ENCODE results near the gene CCR6. TPM values are rescaled to one million over a fixed set of nuclear protein-coding genes. Genes with fewer than 3 reads are reported as not detected.

The CCR6 gene
- total RNA-seq, 1 donor from 2014 or later = 0.52 TPM

- peaks cover 0 to 6% (median 4%) of the 10 kb centered on the region in 3 donors for H3K27me3 ChIP-seq (ENCODE audit: control insufficient read depth in 3 of 3, insufficient read depth in 3 of 3, low read length in 3 of 3)
- H3K4me1 ChIP-seq (ENCODE audit: control insufficient read depth in 3 of 3, insufficient read depth in 3 of 3, low read length in 3 of 3) = peaks cover 0 to 8% (median 0%) of the 10 kb centered on the region in 3 donors
- H3K9ac ChIP-seq (ENCODE audit: low read depth in 1 of 3, low read length in 3 of 3) = no peak overlapping the region
- peaks cover 0 to 2% (median 0%) of the 10 kb centered on the region in 3 donors for H3K9me3 ChIP-seq (ENCODE audit: control insufficient read depth in 3 of 3, low read length in 3 of 3)
- no peak overlapping the region for H3K27ac ChIP-seq (ENCODE audit: low read depth, low read length)
- H3K4me3 ChIP-seq (ENCODE audit: low read length in 3 of 3) = no peak overlapping the region
- H3K36me3 ChIP-seq (ENCODE audit: control insufficient read depth in 3 of 3, insufficient read depth in 3 of 3, low read length in 3 of 3) = no peaks in the 10 kb centered on the region
Measured at GRCh38 chr6:167091026-167091804, 31.7 kb upstream of the CCR6 start.

- H3K27me3 ChIP-seq (ENCODE audit: control insufficient read depth in 3 of 3, insufficient read depth in 3 of 3, low read length in 3 of 3) = peaks cover 0 to 6% (median 4%) of the 10 kb centered on the region in 3 donors
- no peak overlapping the region for H3K27ac ChIP-seq (ENCODE audit: low read depth, low read length)
- H3K9me3 ChIP-seq (ENCODE audit: control insufficient read depth in 3 of 3, low read length in 3 of 3) = peaks cover 0 to 2% (median 0%) of the 10 kb centered on the region in 3 donors
- no peak overlapping the region for H3K4me3 ChIP-seq (ENCODE audit: low read length in 3 of 3)
- H3K36me3 ChIP-seq (ENCODE audit: control insufficient read depth in 3 of 3, insufficient read depth in 3 of 3, low read length in 3 of 3) = no peaks in the 10 kb centered on the region
- no peak overlapping the region for H3K9ac ChIP-seq (ENCODE audit: low read depth in 1 of 3, low read length in 3 of 3)
- H3K4me1 ChIP-seq (ENCODE audit: control insufficient read depth in 3 of 3, insufficient read depth in 3 of 3, low read length in 3 of 3) = peaks cover 0 to 8% (median 0%) of the 10 kb centered on the region in 3 donors
Measured at GRCh38 chr6:167091805-167092107, 31.1 kb upstream of the CCR6 start.

- H3K9ac ChIP-seq (ENCODE audit: low read depth in 1 of 3, low read length in 3 of 3) = no peak overlapping the region
- H3K4me1 ChIP-seq (ENCODE audit: control insufficient read depth in 3 of 3, insufficient read depth in 3 of 3, low read length in 3 of 3) = peaks cover 0 to 8% (median 0%) of the 10 kb centered on the region in 3 donors
- no peak overlapping the region for H3K4me3 ChIP-seq (ENCODE audit: low read length in 3 of 3)
- H3K27ac ChIP-seq (ENCODE audit: low read depth, low read length) = no peak overlapping the region
- peaks cover 0 to 2% (median 0%) of the 10 kb centered on the region in 3 donors for H3K9me3 ChIP-seq (ENCODE audit: control insufficient read depth in 3 of 3, low read length in 3 of 3)
- peaks cover 0 to 6% (median 4%) of the 10 kb centered on the region in 3 donors for H3K27me3 ChIP-seq (ENCODE audit: control insufficient read depth in 3 of 3, insufficient read depth in 3 of 3, low read length in 3 of 3)
- no peaks in the 10 kb centered on the region for H3K36me3 ChIP-seq (ENCODE audit: control insufficient read depth in 3 of 3, insufficient read depth in 3 of 3, low read length in 3 of 3)
Measured at GRCh38 chr6:167092672-167093339, 30.1 kb upstream of the CCR6 start.

GRCh38 chr6:167093406-167093921, 29.4 kb upstream of the CCR6 start:
- H3K4me1 ChIP-seq (ENCODE audit: control insufficient read depth in 3 of 3, insufficient read depth in 3 of 3, low read length in 3 of 3) = peaks cover 0 to 8% (median 0%) of the 10 kb centered on the region in 3 donors
- peak overlapping the region in 1 of 3 donors; percentile 10 for H3K4me3 ChIP-seq (ENCODE audit: low read length in 3 of 3)
- H3K27ac ChIP-seq (ENCODE audit: low read depth, low read length) = no peak overlapping the region
- no peak overlapping the region for H3K9ac ChIP-seq (ENCODE audit: low read depth in 1 of 3, low read length in 3 of 3)
- H3K36me3 ChIP-seq (ENCODE audit: control insufficient read depth in 3 of 3, insufficient read depth in 3 of 3, low read length in 3 of 3) = no peaks in the 10 kb centered on the region
- peaks cover 0 to 2% (median 0%) of the 10 kb centered on the region in 3 donors for H3K9me3 ChIP-seq (ENCODE audit: control insufficient read depth in 3 of 3, low read length in 3 of 3)
- peaks cover 0 to 6% (median 4%) of the 10 kb centered on the region in 3 donors for H3K27me3 ChIP-seq (ENCODE audit: control insufficient read depth in 3 of 3, insufficient read depth in 3 of 3, low read length in 3 of 3)

- Histone ChIP-seq H3K36me3 (ENCODE audit: control insufficient read depth in 3 of 3, insufficient read depth in 3 of 3, low read length in 3 of 3) (no peaks in the 10 kb centered on the region), H3K4me3 (ENCODE audit: low read length in 3 of 3) (peak overlapping the region; percentile 10 to 22 (median 19)), H3K27me3 (ENCODE audit: control insufficient read depth in 3 of 3, insufficient read depth in 3 of 3, low read length in 3 of 3) (peaks cover 0 to 6% (median 4%) of the 10 kb centered on the region in 3 donors), H3K4me1 (ENCODE audit: control insufficient read depth in 3 of 3, insufficient read depth in 3 of 3, low read length in 3 of 3) (peaks cover 0 to 8% (median 0%) of the 10 kb centered on the region in 3 donors), H3K27ac (ENCODE audit: low read depth, low read length) (no peak overlapping the region), H3K9me3 (ENCODE audit: control insufficient read depth in 3 of 3, low read length in 3 of 3) (peaks cover 0 to 2% (median 0%) of the 10 kb centered on the region in 3 donors), H3K9ac (ENCODE audit: low read depth in 1 of 3, low read length in 3 of 3) (no peak overlapping the region)
Measured at GRCh38 chr6:167093922-167094432, 28.9 kb upstream of the CCR6 start.

- peaks cover 0 to 2% (median 0%) of the 10 kb centered on the region in 3 donors for H3K9me3 ChIP-seq (ENCODE audit: control insufficient read depth in 3 of 3, low read length in 3 of 3)
- no peak overlapping the region for H3K9ac ChIP-seq (ENCODE audit: low read depth in 1 of 3, low read length in 3 of 3)
- no peak overlapping the region for H3K27ac ChIP-seq (ENCODE audit: low read depth, low read length)
- H3K4me3 ChIP-seq (ENCODE audit: low read length in 3 of 3) = peak overlapping the region in 1 of 3 donors; percentile 19
- no peaks in the 10 kb centered on the region for H3K36me3 ChIP-seq (ENCODE audit: control insufficient read depth in 3 of 3, insufficient read depth in 3 of 3, low read length in 3 of 3)
- peaks cover 0 to 6% (median 4%) of the 10 kb centered on the region in 3 donors for H3K27me3 ChIP-seq (ENCODE audit: control insufficient read depth in 3 of 3, insufficient read depth in 3 of 3, low read length in 3 of 3)
- peaks cover 0 to 8% (median 0%) of the 10 kb centered on the region in 3 donors for H3K4me1 ChIP-seq (ENCODE audit: control insufficient read depth in 3 of 3, insufficient read depth in 3 of 3, low read length in 3 of 3)
Measured at GRCh38 chr6:167094436-167094819, 28.5 kb upstream of the CCR6 start.

GRCh38 chr6:167094820-167095637, 27.9 kb upstream of the CCR6 start:
- no peak overlapping the region for H3K4me3 ChIP-seq (ENCODE audit: low read length in 3 of 3)
- peaks cover 0 to 2% (median 0%) of the 10 kb centered on the region in 3 donors for H3K9me3 ChIP-seq (ENCODE audit: control insufficient read depth in 3 of 3, low read length in 3 of 3)
- peaks cover 0 to 8% (median 0%) of the 10 kb centered on the region in 3 donors for H3K4me1 ChIP-seq (ENCODE audit: control insufficient read depth in 3 of 3, insufficient read depth in 3 of 3, low read length in 3 of 3)
- H3K9ac ChIP-seq (ENCODE audit: low read depth in 1 of 3, low read length in 3 of 3) = no peak overlapping the region
- no peak overlapping the region for H3K27ac ChIP-seq (ENCODE audit: low read depth, low read length)
- H3K27me3 ChIP-seq (ENCODE audit: control insufficient read depth in 3 of 3, insufficient read depth in 3 of 3, low read length in 3 of 3) = peaks cover 0 to 6% (median 4%) of the 10 kb centered on the region in 3 donors
- no peaks in the 10 kb centered on the region for H3K36me3 ChIP-seq (ENCODE audit: control insufficient read depth in 3 of 3, insufficient read depth in 3 of 3, low read length in 3 of 3)

GRCh38 chr6:167095888-167096287, 27.0 kb upstream of the CCR6 start:
- Histone ChIP-seq H3K4me3 (ENCODE audit: low read length in 3 of 3) (no peak overlapping the region), H3K27me3 (ENCODE audit: control insufficient read depth in 3 of 3, insufficient read depth in 3 of 3, low read length in 3 of 3) (peaks cover 0 to 6% (median 4%) of the 10 kb centered on the region in 3 donors), H3K9me3 (ENCODE audit: control insufficient read depth in 3 of 3, low read length in 3 of 3) (peaks cover 0 to 2% (median 0%) of the 10 kb centered on the region in 3 donors), H3K27ac (ENCODE audit: low read depth, low read length) (no peak overlapping the region), H3K9ac (ENCODE audit: low read depth in 1 of 3, low read length in 3 of 3) (no peak overlapping the region), H3K4me1 (ENCODE audit: control insufficient read depth in 3 of 3, insufficient read depth in 3 of 3, low read length in 3 of 3) (peaks cover 0 to 8% (median 0%) of the 10 kb centered on the region in 3 donors), H3K36me3 (ENCODE audit: control insufficient read depth in 3 of 3, insufficient read depth in 3 of 3, low read length in 3 of 3) (no peaks in the 10 kb centered on the region)

GRCh38 chr6:167096991-167097390, 25.9 kb upstream of the CCR6 start:
- no peak overlapping the region for H3K27ac ChIP-seq (ENCODE audit: low read depth, low read length)
- no peak overlapping the region for H3K9ac ChIP-seq (ENCODE audit: low read depth in 1 of 3, low read length in 3 of 3)
- peaks cover 0 to 6% (median 0%) of the 10 kb centered on the region in 3 donors for H3K27me3 ChIP-seq (ENCODE audit: control insufficient read depth in 3 of 3, insufficient read depth in 3 of 3, low read length in 3 of 3)
- H3K9me3 ChIP-seq (ENCODE audit: control insufficient read depth in 3 of 3, low read length in 3 of 3) = peaks cover 0 to 2% (median 0%) of the 10 kb centered on the region in 3 donors
- no peaks in the 10 kb centered on the region for H3K36me3 ChIP-seq (ENCODE audit: control insufficient read depth in 3 of 3, insufficient read depth in 3 of 3, low read length in 3 of 3)
- peaks cover 0 to 8% (median 0%) of the 10 kb centered on the region in 3 donors for H3K4me1 ChIP-seq (ENCODE audit: control insufficient read depth in 3 of 3, insufficient read depth in 3 of 3, low read length in 3 of 3)
- H3K4me3 ChIP-seq (ENCODE audit: low read length in 3 of 3) = no peak overlapping the region

Measured in skeletal muscle tissue (tissue), 4 donors.